PC-9 (cell line): ENCODE results near the gene GPR108. TPM values are rescaled to one million over a fixed set of nuclear protein-coding genes. Genes with fewer than 3 reads are reported as not detected.

Source experiments
- BruUV-seq: library from RNA; stranded (reverse); fragments of 400-500 nt; replicated peaks from 2 replicates; lab custom pipeline; 2021; lab: Mats Ljungman, UMichigan
- CTCF ChIA-PET: fragments of 300-600 bp; sonication (Branson Sonifier 250); formaldehyde crosslinking; loops from one replicate; lab custom pipeline; 2022; ENCODE audit warnings: antibody characterized with exemption; lab: Charles Lee
- POLR2A ChIA-PET: fragments of 300-600 bp; sonication (Branson Sonifier 250); formaldehyde crosslinking; loops from one replicate; lab custom pipeline; 2022; ENCODE audit warnings: antibody characterized with exemption; ENCODE audit not compliant: unreplicated experiment; lab: Charles Lee
- DNase-seq, 2 experiments: peaks; one replicate each; pipeline versions ENCODE4 v3.0.0 to v3.0.0-alpha.2; 2015 to 2022; ENCODE audit warnings: mixed read lengths in 1 of 2
- H2AFZ ChIP-seq: fragments of 200-600 bp; sonication (generic); 2 replicates; pipeline ENCODE4 v1.8.1; 2017; ENCODE audit warnings: antibody characterized with exemption
- H3F3A ChIP-seq: fragments of 200-600 bp; sonication (generic); 2 replicates; pipeline ENCODE4 v1.8.1; 2017; ENCODE audit warnings: antibody characterized with exemption, mild to moderate bottlenecking, low read depth; ENCODE audit not compliant: insufficient read depth
- H3K27ac ChIP-seq: fragments of 200-600 bp; sonication (generic); 2 replicates; pipeline ENCODE4 v1.6.1; 2016; ENCODE audit warnings: mixed run types
- H3K27me3 ChIP-seq: fragments of 200-600 bp; sonication (generic); 2 replicates; pipeline ENCODE4 v1.6.1; 2016; ENCODE audit warnings: low read depth, mixed run types; ENCODE audit not compliant: insufficient read depth
- H3K36me3 ChIP-seq: fragments of 200-600 bp; sonication (generic); 2 replicates; pipeline ENCODE4 v1.6.1; 2016; ENCODE audit warnings: low read depth, mixed run types
- H3K4me1 ChIP-seq: fragments of 200-600 bp; sonication (generic); replicated peaks from 2 replicates; pipeline ENCODE4 v1.6.1; 2016; ENCODE audit warnings: mixed run types; ENCODE audit not compliant: insufficient read depth
- H3K4me2 ChIP-seq: fragments of 200-600 bp; sonication (generic); 2 replicates; pipeline ENCODE4 v1.6.1; 2017; ENCODE audit warnings: mixed run types
- H3K4me3 ChIP-seq: fragments of 200-600 bp; sonication (generic); 2 replicates; pipeline ENCODE4 v1.6.1; 2016; ENCODE audit warnings: mixed run types
- H3K79me2 ChIP-seq: fragments of 200-600 bp; sonication (generic); 2 replicates; pipeline ENCODE4 v1.6.1; 2017; ENCODE audit warnings: low read depth, mixed run types
- H3K9me2 ChIP-seq: fragments of 200-600 bp; sonication (generic); 2 replicates; pipeline ENCODE4 v1.8.1; 2017; ENCODE audit warnings: mild to moderate bottlenecking; ENCODE audit not compliant: insufficient read depth
- H3K9me3 ChIP-seq: fragments of 200-600 bp; sonication (generic); 2 replicates; pipeline ENCODE4 v1.8.1; 2016; ENCODE audit warnings: low read depth; ENCODE audit not compliant: insufficient read depth
- H4K20me1 ChIP-seq: fragments of 200-600 bp; sonication (generic); 2 replicates; pipeline ENCODE4 v1.8.1; 2017; ENCODE audit not compliant: insufficient read depth
- EZH2 ChIP-seq: fragments of 200-600 bp; sonication (generic); IDR thresholded peaks from 2 replicates; pipeline ENCODE4 v1.8.0; 2017; ENCODE audit warnings: antibody characterized with exemption, low read depth
- intact Hi-C: fragments of 100-400 bp; cut with micrococcal nuclease; formaldehyde crosslinking; loops from one replicate; pipeline ENCODE4 v1.10.0; 2022; ENCODE audit not compliant: unreplicated experiment
- total RNA-seq: library from RNA; stranded (reverse); gene quantifications from 2 replicates; pipeline ENCODE4 v1.2.3, GENCODE V29; 2021
- TF ChIP-seq, protein P1 (sequence below): fragments of 200-600 bp; sonication (generic); conservative IDR thresholded peaks from 2 replicates; pipeline ENCODE4 v1.6.1; 2017; ENCODE audit warnings: mixed run types, antibody characterized with exemption, mild to moderate bottlenecking, moderate library complexity

Gene GPR108
- total RNA-seq, 1 experiment from 2014 or later = 66.8 TPM

DNA sequence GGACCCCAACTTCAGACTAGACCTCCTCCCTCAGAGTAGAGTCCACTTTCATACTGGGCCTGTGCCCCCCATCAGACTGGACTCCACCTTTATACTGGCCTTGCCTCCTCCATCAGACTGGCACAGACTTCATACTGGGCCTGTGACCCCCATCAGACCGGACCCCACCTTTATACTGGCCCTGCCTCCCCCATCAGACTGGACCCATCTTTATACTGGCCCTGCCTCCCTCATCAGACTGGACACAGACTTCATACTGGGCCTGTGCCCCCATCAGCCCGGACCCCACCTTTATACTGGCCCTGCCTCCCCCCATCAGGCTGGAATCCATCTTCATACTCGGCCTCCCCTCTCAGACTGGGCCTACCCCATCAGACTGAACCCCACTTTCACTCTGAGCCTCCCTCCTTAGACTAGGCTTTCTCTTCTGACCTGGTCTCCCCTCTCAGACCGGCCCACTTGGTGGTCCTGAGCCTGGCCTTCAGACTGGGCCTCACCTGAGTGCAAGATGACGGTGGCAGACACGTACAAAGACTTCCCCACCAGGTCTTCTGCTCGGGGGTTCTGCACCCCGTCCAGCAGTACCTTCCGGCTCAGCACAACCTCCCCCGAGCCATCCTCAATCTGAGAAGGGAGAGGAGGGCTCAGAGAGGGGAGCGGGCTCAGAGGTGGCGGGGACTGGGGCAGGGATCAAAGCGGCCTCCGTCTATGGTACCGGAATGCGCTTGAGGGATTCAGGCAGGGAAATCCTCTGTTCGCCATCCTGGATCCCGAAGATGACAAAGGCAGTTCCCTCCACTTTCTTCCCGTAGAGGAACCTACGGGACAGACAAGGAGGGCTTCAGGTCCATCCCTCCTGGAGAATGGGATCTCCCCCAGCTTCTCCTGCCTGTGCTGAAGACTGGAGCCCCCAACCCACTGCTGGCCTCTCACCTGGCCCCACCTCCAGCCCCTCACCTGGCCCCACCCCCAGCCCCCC, 24.4 kb downstream of the GPR108 start:
- Histone ChIP-seq H3K27ac (no peak overlapping the region), H3F3A (0 out of 2 replicates have a peak, but pooled peaks cover 4% of the 10 kb centered on the region), H3K36me3 (no peaks in the 10 kb centered on the region), H4K20me1 (no peaks in the 10 kb centered on the region), H3K9me2 (no peaks in the 10 kb centered on the region), H3K4me2 (no peak overlapping the region), H3K79me2 (no peaks in the 10 kb centered on the region), H3K27me3 (no peaks in the 10 kb centered on the region), H3K4me3 (no peak overlapping the region), H2AFZ (no peak overlapping the region), H3K4me1 (no peaks in the 10 kb centered on the region), H3K9me3 (no peaks in the 10 kb centered on the region)
- POLR2A ChIA-PET = no interaction called here
- no peak for TF ChIP-seq EZH2
- TF ChIP-seq, protein P1, sequence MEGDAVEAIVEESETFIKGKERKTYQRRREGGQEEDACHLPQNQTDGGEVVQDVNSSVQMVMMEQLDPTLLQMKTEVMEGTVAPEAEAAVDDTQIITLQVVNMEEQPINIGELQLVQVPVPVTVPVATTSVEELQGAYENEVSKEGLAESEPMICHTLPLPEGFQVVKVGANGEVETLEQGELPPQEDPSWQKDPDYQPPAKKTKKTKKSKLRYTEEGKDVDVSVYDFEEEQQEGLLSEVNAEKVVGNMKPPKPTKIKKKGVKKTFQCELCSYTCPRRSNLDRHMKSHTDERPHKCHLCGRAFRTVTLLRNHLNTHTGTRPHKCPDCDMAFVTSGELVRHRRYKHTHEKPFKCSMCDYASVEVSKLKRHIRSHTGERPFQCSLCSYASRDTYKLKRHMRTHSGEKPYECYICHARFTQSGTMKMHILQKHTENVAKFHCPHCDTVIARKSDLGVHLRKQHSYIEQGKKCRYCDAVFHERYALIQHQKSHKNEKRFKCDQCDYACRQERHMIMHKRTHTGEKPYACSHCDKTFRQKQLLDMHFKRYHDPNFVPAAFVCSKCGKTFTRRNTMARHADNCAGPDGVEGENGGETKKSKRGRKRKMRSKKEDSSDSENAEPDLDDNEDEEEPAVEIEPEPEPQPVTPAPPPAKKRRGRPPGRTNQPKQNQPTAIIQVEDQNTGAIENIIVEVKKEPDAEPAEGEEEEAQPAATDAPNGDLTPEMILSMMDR = no peak
- intact Hi-C loops = no loop called here
- DNase-seq = no peak
- BruUV-seq = no TSS peak
- CTCF ChIA-PET = no interaction called here

DNA sequence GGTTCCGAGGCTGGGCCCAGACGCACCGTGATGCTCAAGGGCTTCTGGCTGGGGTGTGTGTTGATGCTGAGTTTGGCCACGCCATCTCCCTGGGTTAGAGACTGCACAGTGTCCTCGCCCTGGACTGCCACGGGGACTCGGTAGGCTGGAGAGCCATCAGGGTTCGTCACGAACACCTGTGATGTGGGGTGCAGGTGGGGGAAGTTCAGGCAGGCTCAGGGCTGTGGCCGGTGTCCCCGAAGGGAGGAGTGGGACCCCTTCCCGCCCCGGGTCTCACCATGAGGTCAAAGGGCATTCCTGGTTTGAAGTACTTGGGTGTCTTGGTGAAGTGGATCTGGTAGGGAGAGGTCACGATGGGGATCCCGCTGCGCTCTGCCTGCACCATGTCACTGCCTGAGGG, 25.1 kb downstream of the GPR108 start:
- BruUV-seq = no TSS peak

DNA sequence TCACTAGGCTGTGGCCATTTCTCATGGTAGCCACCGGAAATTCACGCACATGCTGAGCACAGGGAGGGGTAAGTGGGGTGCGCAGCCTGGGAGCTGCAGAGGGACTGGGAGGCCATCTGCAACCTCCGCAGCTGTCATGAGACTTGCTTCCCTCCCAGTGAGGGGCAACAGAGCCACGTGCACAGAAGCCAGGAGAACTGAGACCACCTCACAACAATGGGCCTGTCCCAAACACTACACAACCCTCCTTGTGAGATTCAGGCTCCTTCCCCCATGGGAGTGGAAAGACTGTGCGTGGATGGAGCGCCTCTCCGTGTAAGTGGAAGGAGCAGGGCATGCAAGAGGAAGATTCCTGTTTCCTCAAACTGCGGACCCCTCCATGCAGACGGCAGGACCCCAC, 25.8 kb downstream of the GPR108 start:
- TF ChIP-seq, protein P1 = no peak
- TF ChIP-seq EZH2 = no peak
- Histone ChIP-seq H4K20me1 (no peaks in the 10 kb centered on the region), H3K4me2 (no peak overlapping the region), H3K9me2 (no peaks in the 10 kb centered on the region), H3K27me3 (no peaks in the 10 kb centered on the region), H3K79me2 (no peaks in the 10 kb centered on the region), H3K9me3 (no peaks in the 10 kb centered on the region), H2AFZ (no peak overlapping the region), H3K4me1 (no peaks in the 10 kb centered on the region), H3K27ac (no peak overlapping the region), H3F3A (no peaks in the 10 kb centered on the region), H3K4me3 (no peak overlapping the region), H3K36me3 (no peaks in the 10 kb centered on the region)
- DNase-seq = no peak
- intact Hi-C loops = no loop called here
- ChIA-PET CTCF (no interaction called here), POLR2A (no interaction called here)
- BruUV-seq = no TSS peak

More for the DNA sequence above, 25.1 kb downstream of the GPR108 start:
- ChIA-PET CTCF (no interaction called here), POLR2A (no interaction called here)
- Histone ChIP-seq H2AFZ (no peak overlapping the region), H4K20me1 (no peaks in the 10 kb centered on the region), H3K79me2 (no peaks in the 10 kb centered on the region), H3K9me2 (no peaks in the 10 kb centered on the region), H3K9me3 (no peaks in the 10 kb centered on the region), H3K27ac (no peak overlapping the region), H3K36me3 (no peaks in the 10 kb centered on the region), H3F3A (0 out of 2 replicates have a peak, but pooled peaks cover 3% of the 10 kb centered on the region), H3K4me2 (no peak overlapping the region), H3K27me3 (no peaks in the 10 kb centered on the region), H3K4me3 (no peak overlapping the region), H3K4me1 (no peaks in the 10 kb centered on the region)
- intact Hi-C loops = no loop called here
- TF ChIP-seq, protein P1 = no peak
- TF ChIP-seq EZH2 = no peak
- no peak for DNase-seq
